HG03175 (cell line): ENCODE results near the gene BATF2.
"Not testable (repeated sequence)": the region's sequence is repeated elsewhere in the genome, so short reads cannot be mapped to it uniquely, and the experiment has no call there.

Experiments
- ATAC-seq: cut with Tn5 transposase; IDR thresholded peaks from one replicate; pipeline ENCODE4 v1.9.1; 2021; ENCODE audit warnings: mild to moderate bottlenecking, moderate library complexity; ENCODE audit not compliant: unreplicated experiment

The BATF2 gene, protein sequence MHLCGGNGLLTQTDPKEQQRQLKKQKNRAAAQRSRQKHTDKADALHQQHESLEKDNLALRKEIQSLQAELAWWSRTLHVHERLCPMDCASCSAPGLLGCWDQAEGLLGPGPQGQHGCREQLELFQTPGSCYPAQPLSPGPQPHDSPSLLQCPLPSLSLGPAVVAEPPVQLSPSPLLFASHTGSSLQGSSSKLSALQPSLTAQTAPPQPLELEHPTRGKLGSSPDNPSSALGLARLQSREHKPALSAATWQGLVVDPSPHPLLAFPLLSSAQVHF

DNA sequence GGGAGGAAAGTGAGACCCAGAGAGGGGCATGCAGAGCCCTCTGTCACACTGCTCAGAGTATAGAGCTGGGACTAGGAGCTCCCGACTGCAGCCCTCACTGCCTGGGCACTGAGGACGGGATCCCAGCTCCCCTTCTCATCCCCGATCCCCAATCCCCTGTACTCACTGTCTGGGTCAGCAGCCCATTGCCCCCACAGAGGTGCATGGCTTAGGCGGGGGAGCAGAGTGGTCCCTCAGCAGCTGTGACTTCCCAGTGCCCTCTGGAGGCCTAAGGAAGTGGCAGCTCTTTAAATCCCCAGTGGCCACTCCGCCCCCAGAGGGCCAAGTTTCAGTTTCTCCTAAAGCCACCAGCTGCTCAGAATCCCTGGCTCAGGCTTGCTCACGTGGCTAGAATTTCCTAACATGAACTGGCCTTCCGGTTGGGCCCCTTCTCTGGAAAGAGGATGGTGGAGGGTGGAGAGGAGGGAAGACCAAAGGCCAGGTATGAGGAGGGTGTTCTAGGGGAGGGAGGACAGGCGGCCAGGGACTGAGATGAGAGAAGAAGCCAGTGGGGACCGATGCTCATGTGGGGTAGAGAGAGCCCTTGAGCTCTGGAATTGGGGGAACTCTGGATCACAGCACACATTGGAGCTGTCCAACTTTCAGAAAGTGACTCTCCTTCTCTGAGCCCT lies at the start of gene BATF2:
Gene BATF2 (minus strand): TSS at position 262 of the 671 bp plus-strand sequence. CDS start 57 bp downstream, at position 205.
- ATAC-seq, result no peak

GRCh38 chr11:65045728-65046127 lies 49.0 kb upstream of the BATF2 start:
- no peak for ATAC-seq

DNA sequence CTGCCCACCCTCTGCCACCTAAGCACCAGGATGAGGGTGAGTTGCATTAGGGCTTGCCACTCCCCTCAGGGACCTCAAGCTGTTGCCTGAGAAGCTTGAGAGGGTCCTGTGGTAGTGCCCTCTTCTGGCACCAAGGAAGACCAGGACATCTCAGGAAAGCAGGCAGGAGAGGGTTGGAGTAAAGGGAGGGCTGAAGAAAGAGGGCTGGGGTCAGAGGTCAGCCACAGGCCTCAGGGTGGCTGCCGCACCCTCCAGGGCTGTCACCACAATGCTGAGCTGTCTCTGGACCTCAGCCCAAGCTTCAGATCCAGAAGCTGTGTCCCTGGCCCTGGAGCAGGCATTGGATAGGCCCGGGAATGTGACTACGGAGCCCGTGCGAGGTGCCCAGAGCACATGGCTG lies 48.3 kb upstream of the BATF2 start:
- ATAC-seq, result no peak

DNA sequence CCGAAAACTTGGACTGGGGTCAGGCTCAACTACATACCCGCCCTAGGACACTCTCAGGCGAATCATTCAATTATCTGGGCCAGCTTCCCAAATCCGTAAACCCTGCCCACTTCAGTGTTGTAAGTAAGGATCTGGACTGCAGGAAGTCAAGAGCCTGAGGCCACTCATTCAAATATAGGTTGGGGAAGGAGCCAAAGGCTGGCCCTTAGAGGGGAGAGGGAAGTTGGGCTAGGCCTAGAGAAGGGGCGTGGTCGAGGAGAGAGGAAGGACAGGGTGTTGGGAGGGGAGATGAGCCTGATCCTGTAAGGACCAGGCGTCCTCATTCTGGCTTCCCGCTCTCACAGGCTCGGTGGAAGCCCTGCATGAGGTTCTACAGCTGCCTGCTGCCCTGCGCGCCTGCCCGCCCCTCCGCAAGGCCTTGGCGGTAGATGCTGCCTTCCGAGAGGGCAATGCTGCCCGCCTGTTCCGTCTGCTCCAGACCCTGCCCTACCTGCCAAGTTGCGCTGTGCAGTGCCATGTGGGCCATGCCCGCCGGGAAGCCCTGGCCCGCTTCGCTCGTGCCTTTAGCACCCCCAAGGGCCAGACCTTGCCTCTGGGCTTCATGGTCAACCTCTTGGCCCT lies 47.2 kb upstream of the BATF2 start:
- no peak for ATAC-seq

DNA sequence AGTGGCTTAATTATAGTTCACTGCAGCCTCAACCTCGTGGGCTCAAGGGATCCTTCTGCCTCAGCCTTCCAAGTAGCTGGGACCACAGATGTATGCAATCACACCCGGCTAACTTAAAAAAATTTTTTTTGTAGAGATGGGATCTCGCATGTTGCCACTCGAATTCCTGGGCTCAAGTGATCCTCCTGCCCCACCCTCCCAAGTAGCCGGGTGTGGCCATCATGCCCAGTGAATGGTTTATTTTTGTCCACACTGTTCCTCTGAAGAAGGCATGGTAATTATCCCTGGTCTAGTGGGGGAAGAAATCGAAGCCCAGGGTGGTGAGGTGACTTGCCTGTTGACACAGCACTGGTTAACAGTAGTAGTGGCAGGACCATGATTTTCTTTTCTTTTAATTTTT lies 46.1 kb upstream of the BATF2 start:
- ATAC-seq, result no peak

DNA sequence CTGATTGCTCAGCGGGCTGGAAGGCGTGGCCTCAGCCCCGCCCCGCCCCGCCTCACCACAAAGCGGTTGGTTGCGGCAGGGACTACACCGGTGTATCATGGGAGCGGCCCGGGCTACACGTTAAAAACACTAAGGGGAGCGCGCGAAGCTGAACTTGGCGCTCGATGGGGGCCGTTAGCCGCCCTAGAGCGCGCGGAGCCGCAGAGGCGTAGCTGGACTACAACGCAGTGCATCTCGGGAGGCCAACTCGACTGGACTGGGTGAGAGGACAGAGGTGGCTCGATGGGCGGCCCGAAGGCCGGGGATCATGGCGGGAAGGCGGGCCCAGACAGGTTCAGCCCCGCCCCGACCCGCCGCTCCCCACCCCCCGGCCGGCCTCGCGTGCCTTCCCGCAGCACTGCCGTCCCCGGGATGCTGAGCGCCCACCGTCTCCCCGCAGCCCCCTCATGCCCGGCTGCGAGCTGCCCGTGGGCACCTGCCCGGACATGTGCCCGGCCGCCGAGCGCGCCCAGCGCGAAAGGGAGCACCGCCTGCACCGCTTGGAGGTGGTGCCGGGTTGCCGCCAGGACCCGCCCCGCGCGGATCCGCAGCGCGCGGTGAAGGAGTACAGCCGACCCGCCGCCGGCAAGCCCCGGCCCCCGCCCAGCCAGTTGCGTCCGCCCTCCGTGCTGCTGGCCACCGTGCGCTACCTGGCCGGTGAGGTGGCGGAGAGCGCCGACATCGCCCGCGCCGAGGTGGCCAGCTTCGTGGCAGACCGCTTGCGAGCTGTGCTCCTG lies 44.3 kb upstream of the BATF2 start, which contains the start of gene SAC3D1:
Gene SAC3D1 (plus strand): TSS at position 364 of the 776 bp plus-strand sequence. CDS start 83 bp downstream, at position 447.
- peak; percentile 90 for ATAC-seq

DNA sequence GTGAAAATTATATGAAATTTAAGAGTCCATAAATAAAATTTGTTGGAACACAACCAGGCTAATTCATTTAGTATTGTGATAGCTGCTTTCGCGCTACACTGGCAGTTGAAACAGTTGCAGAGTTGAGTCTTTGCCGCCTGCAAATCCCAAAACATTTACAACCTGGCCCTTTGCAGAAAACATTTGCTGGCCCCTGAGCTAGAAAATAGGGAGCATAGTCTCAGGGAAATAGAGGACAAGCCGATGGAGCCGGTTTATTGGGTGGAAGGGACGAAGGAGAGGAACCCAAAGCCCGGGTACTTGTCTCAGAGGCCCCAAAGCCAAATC lies 43.7 kb upstream of the BATF2 start:
- no peak for ATAC-seq

DNA sequence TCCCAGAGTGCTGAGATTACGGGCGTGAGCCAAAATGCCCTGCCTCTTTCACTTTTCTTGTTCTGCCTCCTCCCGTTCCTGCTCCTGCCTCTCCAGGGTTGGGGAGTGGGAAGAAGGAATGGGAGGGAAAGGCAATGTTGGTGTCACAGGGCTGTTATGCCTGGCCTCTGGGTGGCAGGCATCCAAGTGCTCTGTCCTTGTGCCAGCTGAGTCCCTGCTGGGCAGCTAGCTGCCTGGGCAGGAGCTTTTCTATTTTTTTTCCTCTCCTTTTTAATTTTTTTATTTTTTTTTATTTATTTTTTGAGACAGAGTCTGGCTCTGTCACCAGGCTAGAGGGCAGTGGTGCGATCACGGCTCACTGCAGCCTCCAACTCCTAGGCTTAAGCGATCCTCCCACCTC lies 40.2 kb upstream of the BATF2 start:
- no peak for ATAC-seq

DNA sequence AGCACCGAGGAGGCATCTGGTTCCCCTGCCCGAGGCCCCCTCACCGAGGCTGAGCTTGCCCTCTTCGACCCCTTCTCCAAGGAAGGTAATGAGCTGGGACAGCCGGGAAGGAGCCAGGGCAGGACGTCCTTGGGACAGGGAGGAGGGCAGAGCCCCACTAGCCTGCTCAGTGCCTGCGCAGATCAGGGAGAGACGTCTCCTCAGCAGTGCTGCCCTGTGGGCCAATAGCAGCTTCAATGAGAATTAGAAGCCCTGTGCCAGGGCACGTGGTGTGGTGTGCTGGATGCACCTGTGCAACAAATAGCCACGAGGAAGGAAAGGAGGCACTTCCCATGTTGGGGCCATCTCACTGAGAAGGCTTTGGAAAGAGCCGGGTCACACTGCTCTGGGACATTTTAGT lies 38.8 kb upstream of the BATF2 start:
- no peak for ATAC-seq

- no peak for ATAC-seq
Measured at GRCh38 chr11:65034423-65034822, 37.7 kb upstream of the BATF2 start.

DNA sequence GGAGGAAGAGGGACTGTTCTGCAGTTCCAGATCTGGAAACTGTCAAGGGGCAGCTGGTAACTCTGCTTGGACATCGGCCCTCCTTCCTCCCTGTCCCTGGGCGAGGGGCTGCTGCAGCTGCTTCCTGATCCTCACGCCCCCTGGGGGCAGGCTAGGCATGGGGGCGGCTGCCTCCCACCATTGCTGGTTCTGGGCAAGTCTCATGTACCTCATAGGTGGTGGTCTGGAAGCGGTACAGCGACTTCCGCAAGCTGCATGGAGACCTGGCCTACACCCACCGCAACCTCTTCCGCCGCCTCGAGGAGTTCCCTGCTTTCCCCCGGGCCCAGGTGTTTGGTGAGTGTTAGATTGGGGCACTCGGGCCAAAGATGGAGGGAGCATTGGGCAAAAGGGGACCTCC lies 35.4 kb upstream of the BATF2 start:
- ATAC-seq, result no peak

- peak; percentile 87 for ATAC-seq
Measured at GRCh38 chr11:65027213-65028067, 30.7 kb upstream of the BATF2 start, which contains the start of gene SNX15. Gene SNX15, plus strand, starts transcription at chr11:65027439. Its CDS starts 99 bp downstream, at chr11:65027538.

GRCh38 chr11:65026810-65027209 lies 30.0 kb upstream of the BATF2 start:
- no peak for ATAC-seq

DNA sequence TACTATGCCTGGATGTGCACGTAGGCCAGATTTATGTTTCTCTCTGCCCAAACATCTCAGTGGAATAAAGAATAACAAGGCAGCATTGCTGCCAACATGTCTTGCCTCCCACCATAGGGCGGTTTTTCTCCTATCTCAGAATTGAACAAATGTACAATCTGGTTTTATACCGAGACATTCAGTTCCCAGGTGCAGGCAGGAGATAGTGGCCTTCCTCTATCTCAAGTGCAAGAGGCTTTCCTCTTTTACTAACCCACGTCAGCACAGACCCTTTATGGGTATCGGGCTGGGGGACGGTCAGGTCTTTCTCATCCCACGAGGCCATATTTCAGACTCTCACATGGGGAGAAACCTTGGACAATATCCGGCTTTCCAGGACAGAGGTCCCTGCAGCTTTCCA lies 26.7 kb upstream of the BATF2 start:
- not testable (repeated sequence) for ATAC-seq

DNA sequence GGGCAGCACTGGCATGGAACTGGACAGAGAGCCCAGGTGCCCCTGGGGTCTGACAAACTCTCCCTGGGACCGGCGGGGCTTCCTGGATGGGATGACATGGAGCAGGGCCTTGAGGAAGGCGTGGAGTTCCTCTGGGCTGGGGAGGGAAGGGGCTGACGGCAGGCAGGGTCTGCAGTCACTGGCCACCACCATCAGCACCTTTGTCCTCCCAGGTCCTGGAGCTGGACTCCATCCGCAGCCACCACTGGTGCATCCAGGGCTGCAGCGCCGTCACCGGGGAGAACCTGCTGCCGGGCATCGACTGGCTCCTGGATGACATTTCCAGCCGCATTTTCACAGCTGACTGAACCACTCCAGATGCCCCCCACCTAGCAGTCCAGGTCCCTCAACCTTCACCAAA lies 24.7 kb upstream of the BATF2 start:
- ATAC-seq, result no peak

- ATAC-seq, result no peak
Measured at GRCh38 chr11:65021003-65021402, 24.2 kb upstream of the BATF2 start.

GRCh38 chr11:65019824-65020223 lies 23.1 kb upstream of the BATF2 start:
- ATAC-seq, result no peak

DNA sequence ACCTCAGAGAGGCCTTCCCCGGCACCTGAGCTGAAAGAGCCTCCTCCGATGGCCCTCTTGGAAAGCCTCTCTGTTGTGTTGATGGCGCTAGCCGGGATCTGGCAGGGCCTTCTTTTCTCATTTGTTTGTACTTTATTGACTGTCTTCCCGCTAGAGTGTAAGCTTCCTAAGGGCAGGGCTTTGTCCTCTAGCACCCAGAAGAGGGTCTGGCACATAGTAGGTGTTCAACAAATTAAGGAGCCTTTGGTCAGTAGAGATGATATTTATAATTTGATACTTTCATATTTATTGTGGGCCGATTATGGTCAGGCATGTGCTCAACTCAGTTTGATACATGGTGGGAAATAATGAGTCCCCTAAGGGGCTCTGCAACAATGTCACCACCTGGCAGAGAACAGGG lies 21.2 kb upstream of the BATF2 start:
- no peak for ATAC-seq

DNA sequence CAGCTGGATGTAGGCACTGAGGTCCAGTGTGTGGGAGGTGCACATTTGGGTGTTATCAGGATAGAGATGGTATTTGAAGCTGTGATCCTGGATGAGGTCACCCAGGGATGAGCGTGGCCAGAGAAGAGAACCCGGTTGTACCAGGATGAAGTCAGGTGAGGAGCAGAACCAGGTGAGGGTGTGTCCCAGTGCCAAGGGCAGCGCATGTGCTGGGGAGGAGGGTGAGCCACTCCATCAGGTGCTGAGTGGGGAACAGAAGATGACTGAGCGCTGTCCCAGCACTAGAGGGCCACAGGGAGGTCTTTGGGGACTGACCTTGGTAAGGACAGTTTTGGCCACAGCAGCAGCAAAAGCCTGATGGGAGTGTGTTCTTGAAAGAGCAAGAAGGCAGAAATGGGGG lies 19.9 kb upstream of the BATF2 start:
- ATAC-seq, result no peak

DNA sequence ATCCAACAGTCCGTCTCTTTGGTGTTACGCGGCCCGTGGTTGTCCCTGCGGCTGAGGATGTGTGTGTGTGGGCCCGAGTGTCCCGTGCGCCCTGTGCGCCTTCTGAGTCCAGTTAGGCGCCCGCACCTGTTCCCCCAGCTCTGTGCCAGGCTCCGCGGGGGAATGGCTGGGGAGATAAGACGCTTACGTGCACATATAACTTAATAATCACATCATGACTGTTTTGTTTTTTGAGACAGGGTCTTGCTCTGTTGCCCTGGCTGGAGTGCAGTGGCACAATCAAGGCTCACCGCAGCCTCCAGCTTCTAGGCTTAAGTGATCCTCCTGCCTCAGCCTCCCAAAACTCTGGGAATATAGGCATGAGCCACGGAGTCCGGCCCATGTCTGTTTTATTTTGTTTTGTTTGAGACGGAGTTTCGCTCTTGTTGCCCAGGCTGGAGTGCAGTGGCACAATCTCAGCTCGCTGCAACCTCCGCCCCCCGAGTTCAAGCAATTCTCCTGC lies 18.0 kb upstream of the BATF2 start:
- peak; percentile 10 for ATAC-seq
